ENCODE measurements around the gene INO80.

The INO80 gene

DNA sequence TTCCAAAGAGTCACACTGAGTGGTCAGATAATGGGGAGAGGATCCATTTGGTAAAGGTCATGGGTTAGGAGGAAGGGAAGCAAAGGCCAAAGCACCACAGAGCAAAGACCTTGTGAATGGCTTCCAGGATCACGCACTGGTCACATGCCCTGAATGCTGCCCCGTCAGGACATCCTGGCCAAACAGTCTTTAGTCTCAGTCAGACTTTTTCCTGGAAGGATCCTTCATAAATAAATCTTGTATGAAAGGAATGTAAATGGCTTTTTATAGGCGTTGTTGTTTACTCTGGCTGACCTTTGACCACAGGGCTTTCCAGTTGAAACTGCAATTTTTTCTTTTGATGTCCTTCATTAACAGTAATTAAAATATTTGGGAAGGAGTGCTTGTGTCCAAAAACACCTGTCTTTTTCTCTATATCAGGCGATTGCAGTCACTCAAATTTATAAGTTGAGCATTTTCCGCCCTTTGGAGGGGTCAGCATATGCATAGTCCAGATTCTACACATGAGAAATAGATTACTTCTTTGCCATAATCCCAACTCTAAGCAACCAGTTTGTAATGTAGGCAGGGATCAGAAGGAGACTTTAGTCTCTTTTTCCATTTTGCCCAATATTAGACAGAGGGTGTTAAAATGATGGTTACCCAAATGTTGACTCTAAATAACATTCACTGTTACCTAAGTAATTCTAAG is 114.4 kb downstream of the INO80 start:
- no peak for DNase-seq (ENCODE audit: low read depth)

DNA sequence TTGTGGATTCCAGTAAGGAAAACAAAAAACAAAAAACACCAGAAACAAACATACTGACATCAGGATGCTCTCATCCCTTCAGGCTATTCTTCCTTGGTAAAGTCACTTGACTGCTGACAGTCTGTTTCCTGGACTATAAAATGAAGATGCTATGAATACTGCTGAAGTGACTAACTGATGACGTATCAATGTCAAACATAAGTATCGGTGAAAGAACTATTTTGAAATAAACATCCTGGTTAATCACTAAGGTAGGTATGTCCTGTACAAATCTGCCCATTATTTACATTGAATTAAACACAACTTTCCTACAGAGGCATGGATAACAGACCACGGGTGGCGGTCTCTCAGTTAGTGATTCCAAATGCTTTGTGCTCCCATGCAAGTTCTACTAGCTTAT is 116.9 kb downstream of the INO80 start:
- peak; percentile 69 for DNase-seq (ENCODE audit: low read depth)

- DNase-seq (ENCODE audit: low read depth) = no peak
Observed at GRCh38 chr15:40995656-40996055, 120.4 kb downstream of the INO80 start.

DNA sequence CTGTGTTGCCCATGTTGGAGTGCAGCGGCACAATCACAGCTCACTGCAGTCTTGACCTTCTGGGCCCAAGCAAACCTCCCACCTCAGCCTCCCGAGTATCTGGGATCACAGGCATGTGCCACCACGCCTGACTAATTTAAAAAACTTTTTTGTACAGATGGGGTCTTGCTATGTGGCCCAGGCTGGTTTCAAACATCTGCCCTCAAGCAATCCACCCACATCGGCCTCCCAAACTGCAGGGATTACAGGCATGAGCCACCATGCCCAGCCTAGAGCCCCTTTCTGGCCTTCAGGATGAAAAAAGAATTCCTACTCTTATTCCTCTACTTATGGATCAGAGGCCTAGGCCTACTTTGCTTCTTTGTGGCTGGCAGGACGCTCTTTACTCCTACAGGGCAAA is 123.3 kb downstream of the INO80 start:
- DNase-seq (ENCODE audit: low read depth) = no peak

DNA sequence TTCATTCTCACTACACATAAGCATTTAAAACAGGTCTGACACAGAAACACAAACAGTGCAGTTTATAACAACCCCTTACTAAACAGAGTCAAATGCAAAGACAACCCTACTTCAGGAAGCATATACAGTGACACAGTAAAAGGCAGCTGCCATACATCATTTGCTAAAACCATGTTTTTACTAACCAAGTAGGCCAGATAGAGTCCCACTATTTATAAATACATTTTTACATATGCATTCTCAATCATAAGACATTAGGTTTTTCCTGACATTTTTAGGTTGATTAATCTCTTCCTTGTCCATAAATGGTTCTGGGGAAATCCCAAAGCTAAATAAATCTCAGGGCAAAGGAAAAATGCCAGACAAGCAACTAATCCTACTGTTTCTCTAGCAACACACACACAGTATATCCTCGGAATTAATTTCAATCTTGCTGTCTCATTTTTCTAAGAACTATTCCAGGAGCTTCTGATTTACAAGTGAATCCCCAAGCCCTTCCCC is 123.8 kb downstream of the INO80 start:
- DNase-seq (ENCODE audit: low read depth) = peak; percentile 52

DNA sequence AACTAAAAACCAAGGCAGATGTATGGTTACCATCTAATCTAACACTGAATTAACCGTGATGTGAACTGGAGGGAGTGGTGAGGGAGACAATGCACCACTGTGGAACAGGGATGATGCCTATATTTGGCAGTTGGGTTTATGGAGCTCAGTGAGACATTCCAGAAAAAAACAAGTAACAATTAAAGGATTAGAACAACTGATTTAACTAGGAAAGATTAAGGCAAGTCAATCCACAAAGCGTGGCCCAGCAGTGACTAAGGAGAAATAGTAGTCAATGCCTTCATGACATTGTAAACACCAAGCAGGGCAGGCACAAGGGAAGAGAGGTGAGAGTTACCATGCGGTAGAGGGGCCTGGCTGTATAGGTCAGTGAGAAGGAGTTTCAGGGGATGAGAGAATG is 124.7 kb downstream of the INO80 start:
- no peak for DNase-seq (ENCODE audit: low read depth)

GRCh38 chr15:40990789-40991188 is 125.3 kb downstream of the INO80 start:
- no peak for DNase-seq (ENCODE audit: low read depth)

GRCh38 chr15:40990080-40990479 is 126.0 kb downstream of the INO80 start:
- no peak for DNase-seq (ENCODE audit: low read depth)

DNA sequence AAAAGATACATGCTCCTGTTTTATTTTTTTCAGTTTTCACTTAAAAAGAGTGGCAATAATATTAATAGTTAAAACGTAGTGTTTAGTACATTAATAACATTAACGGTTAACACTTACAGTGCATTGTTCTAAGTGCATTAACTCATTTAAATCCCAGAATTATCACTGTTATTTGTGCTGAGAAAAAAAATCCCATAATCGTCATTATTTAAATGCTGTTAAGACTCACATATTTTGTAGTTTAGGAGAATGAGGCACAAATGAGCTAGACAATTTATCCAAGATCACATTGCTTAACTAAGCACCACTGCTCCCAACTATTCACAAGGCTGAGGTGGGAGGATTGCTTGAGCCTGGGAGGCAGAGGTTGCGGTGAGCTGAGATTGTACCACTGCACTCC is 127.9 kb downstream of the INO80 start:
- no peak for DNase-seq (ENCODE audit: low read depth)

- DNase-seq (ENCODE audit: low read depth) = no peak
Observed at GRCh38 chr15:40986820-40987219, 129.3 kb downstream of the INO80 start.

GRCh38 chr15:40985541-40986330 is 130.3 kb downstream of the INO80 start:
- no peak for DNase-seq (ENCODE audit: low read depth)

GRCh38 chr15:40984964-40985363 is 131.1 kb downstream of the INO80 start:
- DNase-seq (ENCODE audit: low read depth) = peak; percentile 79

DNA sequence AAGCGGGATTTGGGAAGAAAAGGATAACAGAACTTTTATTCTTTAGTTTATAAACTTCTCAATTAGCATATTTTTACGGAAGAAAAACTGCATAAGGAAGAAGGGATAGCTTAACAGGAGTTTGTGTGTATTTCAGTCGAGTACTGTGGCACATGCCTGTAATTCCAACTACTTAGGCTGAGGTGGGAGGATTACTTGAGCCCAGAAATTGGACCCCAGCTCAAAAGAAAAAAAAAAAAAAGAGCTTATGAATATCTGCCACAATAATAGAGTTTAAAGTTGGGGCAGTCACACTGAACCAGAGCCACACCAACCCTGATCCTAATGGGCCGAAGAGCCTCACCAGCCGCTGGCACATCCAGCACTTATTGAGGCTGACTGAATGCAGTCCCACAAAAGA is 131.7 kb downstream of the INO80 start:
- DNase-seq (ENCODE audit: low read depth) = no peak

GRCh38 chr15:40982855-40983254 is 133.2 kb downstream of the INO80 start:
- DNase-seq (ENCODE audit: low read depth) = peak; percentile 75

DNA sequence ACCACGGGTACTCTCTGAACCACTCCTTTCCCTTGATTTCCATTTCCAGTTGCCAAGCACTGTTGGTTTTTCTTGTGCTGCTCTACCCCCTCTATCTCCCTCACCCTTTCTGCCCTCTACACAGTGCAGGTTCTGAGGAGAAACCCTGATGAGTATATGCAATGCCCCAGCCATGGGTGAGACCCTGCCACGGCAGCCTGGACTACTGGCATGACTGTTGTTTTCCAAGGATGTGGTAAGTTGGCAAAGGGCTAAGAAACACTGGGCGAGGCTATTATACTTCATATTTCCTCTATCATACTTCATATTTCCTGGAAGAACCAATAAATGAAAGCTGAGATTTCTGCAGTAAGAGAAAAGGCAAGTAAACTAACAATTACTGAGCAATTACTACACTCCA is 134.9 kb downstream of the INO80 start:
- no peak for DNase-seq (ENCODE audit: low read depth)

DNA sequence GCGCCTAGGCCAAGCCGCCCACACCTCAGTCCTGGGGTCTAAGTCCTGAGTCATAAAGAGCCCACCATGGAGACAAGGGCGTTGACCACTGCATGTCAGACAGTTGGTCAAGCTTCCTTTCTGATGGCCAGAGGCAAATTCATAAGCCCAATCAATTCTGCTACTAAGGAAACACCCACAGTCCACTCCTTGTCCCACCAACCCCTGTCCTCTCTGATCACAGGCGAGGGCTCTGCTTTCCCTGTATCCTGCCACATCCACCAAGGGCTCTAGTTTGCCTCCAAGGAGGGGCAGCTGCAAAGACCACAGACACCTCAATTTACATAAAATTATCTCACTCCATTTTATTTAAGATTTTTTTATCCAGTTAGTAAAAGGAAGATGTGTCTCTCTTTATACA is 137.5 kb downstream of the INO80 start:
- no peak for DNase-seq (ENCODE audit: low read depth)

- no peak for DNase-seq (ENCODE audit: low read depth)
Observed at GRCh38 chr15:40978141-40978540, 137.9 kb downstream of the INO80 start.

GRCh38 chr15:40976819-40977218 is 139.3 kb downstream of the INO80 start:
- no peak for DNase-seq (ENCODE audit: low read depth)

DNA sequence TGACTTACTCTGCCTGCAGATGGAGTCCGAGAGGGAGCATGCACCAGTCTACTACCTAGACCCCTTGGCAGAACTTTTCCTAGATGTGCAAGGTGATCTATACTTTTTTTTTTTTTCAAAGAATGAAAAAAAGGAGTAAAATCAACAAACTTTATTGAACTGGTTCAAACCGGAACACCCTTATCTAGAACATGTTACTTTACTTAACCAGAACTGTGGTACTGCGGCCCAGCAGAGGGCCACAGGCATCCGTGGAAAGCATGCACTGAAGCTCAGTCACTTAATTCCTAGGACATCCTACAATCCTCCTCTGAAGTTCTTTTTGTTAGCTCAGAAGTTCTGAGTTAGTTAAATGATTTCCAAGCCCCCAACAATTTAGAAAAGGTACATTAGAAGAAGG is 141.2 kb downstream of the INO80 start:
- DNase-seq (ENCODE audit: low read depth) = no peak

DNA sequence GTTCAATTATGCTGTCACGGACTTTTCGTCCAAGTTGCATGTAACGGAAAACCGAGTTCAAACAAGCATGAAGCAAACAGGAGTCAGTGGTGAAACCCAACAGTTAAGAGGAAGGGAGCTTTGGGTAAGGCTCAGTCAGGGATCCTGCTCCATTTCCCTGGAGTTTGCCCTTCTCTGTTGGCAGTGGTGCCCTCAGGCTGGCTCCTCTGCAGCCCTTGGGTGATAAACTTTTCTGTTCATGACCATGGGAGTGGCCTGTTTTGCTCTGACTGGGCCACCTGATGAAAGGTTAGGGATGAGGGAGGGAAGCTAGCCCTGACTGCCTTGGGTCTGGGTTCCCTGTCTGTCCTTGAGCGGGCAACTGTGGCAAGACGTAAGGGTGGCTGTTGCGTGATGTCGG is 146.7 kb downstream of the INO80 start:
- DNase-seq (ENCODE audit: low read depth) = no peak

GRCh38 chr15:40968290-40969085 is 147.6 kb downstream of the INO80 start:
- DNase-seq (ENCODE audit: low read depth) = no peak

GRCh38 chr15:40964634-40965033 is 151.4 kb downstream of the INO80 start:
- no peak for DNase-seq (ENCODE audit: low read depth)

GRCh38 chr15:40964006-40964405 is 152.1 kb downstream of the INO80 start:
- no peak for DNase-seq (ENCODE audit: low read depth)
